ENCODE results near the gene GON7.
"Not testable (repeated sequence)": the region's sequence is repeated elsewhere in the genome, so short reads cannot be mapped to it uniquely, and the experiment has no call there.

GON7 gene, protein sequence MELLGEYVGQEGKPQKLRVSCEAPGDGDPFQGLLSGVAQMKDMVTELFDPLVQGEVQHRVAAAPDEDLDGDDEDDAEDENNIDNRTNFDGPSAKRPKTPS

GRCh38 chr14:93206793-93207467, at the start of gene GON7, which contains the start of gene UBR7:
Gene GON7 (minus strand): TSS chr14:93207065. CDS start chr14:93207037, 28 bp downstream.
Gene UBR7 (plus strand): TSS chr14:93207256. CDS start chr14:93207292, 36 bp downstream.
- Mint-ChIP-seq H3K9me3 (no peaks in the 10 kb centered on the region), H3K27ac (peak within 1 kb of the TSS; percentile 88), H3K4me3 (peak within 1 kb of the TSS; percentile 84), H3K36me3 (ENCODE audit: low read depth) (peaks cover 25% of the 10 kb centered on the region), H3K4me1 (peaks cover 41% of the 10 kb centered on the region), H3K27me3 (no peaks in the 10 kb centered on the region)
- DNase-seq (peak; percentile 94), ATAC-seq (peak; percentile 86)

- Mint-ChIP-seq H3K36me3 (ENCODE audit: low read depth) (peaks cover 18% of the 10 kb centered on the region), H3K4me1 (no peaks in the 10 kb centered on the region), H3K9me3 (no peaks in the 10 kb centered on the region), H3K27ac (no peak overlapping the region), H3K4me3 (no peak overlapping the region), H3K27me3 (no peaks in the 10 kb centered on the region)
- DNase-seq (no peak), ATAC-seq (no peak)
Observed at GRCh38 chr14:93249128-93249831, 42.4 kb upstream of the GON7 start.

DNA sequence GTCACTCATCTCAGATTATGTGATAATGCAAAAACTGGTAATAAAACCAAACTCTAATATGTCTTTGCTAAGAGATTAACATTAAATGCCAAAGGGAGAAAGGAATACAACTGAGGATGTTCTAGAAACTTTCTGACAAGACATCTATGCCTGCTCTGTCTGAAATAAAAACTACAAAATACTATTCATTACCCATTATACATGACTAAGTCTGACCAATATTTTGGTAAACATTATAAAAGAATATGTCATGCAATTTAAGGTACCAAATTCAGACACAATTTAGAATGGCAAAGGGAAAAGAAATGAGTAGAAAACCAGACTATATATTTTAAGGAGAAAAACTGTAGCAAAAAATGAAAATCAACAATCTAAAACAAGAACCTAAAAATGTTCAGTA, 39.7 kb upstream of the GON7 start:
- no peak for ATAC-seq
- no peak overlapping the region for H3K27ac Mint-ChIP-seq
- H3K4me3 Mint-ChIP-seq: no peak overlapping the region
- DNase-seq: no peak
- no peaks in the 10 kb centered on the region for H3K4me1 Mint-ChIP-seq
- H3K36me3 Mint-ChIP-seq (ENCODE audit: low read depth): peaks cover 17% of the 10 kb centered on the region
- no peaks in the 10 kb centered on the region for H3K9me3 Mint-ChIP-seq
- H3K27me3 Mint-ChIP-seq: no peaks in the 10 kb centered on the region

DNA sequence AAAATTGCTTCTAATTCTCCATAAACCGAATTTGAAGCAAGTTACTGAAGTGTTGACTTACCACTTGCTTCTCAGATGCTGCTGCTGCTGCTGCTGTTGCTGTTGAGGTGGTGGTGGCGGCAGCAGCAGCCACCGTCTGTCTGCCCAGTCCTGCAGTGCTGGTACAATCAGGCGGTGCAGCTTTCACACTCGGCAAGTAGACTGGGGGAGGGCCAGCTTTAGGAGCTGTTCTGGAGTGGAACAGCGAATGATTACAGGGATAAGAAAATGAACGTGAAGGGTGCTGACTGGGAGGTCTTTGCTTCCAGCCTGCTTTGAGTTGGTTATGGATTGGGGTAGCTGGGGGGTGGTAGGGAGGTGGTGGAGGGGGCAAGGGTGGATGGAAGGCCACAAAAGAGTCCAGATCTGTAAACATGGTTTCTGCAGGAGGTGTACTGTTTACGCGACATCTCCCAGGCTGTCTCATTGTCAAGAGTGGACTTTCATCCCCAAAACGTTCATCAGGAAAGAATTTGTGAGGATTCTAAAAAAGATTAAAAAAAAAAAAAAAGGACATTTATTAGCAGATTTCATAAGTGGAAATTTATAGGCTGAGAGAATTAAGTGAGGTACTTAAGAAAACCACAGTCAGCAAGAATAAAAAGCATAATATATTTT, 39.0 kb upstream of the GON7 start:
- Mint-ChIP-seq H3K36me3 (ENCODE audit: low read depth) (peaks cover 15% of the 10 kb centered on the region), H3K9me3 (no peaks in the 10 kb centered on the region), H3K27me3 (no peaks in the 10 kb centered on the region), H3K27ac (no peak overlapping the region), H3K4me1 (no peaks in the 10 kb centered on the region), H3K4me3 (no peak overlapping the region)
- ATAC-seq: no peak
- DNase-seq: no peak

DNA sequence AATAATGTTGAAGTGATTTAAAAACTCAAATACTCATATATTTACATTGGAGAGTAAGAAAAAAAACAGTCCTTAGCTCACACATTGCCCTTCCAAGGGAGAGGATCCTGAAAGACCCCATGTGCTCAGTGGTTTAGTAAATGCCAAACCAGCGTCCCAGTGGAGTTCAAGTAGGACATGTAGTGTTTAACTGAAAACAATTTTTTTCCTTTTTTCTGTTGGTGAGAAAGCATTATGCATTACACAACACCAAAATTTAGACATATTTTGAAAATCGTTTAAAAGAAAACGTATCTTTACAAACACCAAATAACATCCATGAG, 33.8 kb upstream of the GON7 start:
- Mint-ChIP-seq H3K9me3 (no peaks in the 10 kb centered on the region), H3K36me3 (ENCODE audit: low read depth) (peaks cover 13% of the 10 kb centered on the region), H3K27ac (no peak overlapping the region), H3K4me1 (peaks cover 6% of the 10 kb centered on the region), H3K27me3 (no peaks in the 10 kb centered on the region), H3K4me3 (no peak overlapping the region)
- no peak for ATAC-seq
- no peak for DNase-seq

DNA sequence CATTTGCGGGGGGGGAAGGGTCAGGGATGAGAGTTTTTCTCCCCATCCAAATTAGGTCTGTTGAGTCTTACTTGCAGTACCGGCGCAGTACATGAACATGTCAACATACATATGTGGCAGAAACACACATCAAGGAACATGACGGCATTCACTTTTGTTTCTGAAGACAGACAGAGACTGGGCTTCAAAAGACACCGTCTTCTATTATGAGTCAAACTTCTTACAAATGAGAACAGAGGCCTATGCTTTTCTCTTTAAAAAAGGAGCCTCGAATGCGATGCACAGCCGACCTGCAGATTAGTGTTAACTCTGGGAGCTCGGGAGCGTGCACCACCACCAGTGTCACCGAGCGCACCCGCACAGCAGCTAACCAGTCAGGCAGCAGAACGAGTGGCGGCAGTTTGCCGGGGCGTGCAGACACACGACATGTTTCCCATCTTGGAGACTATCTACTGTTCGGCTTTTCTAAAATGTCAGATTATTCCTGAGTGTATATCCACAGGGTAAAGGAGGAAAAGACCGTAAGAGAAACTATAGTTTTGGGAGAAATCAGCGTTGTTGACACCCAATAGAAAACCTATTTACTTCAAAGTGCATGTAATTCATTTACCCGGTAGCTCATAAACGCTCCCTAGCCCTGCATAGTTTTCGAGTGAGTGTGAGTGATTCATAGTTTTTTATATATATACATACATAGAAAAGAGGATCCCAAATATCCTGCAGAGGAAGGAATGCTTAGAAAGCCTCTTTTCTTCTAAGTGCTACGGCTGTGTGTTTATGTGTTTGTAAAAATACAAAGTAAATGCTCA, 33.2 kb upstream of the GON7 start:
- no peaks in the 10 kb centered on the region for H3K9me3 Mint-ChIP-seq
- no peak for DNase-seq
- no peak overlapping the region for H3K27ac Mint-ChIP-seq
- H3K4me1 Mint-ChIP-seq: peaks cover 6% of the 10 kb centered on the region
- H3K36me3 Mint-ChIP-seq (ENCODE audit: low read depth): peaks cover 8% of the 10 kb centered on the region
- H3K27me3 Mint-ChIP-seq: no peaks in the 10 kb centered on the region
- no peak for ATAC-seq
- no peak overlapping the region for H3K4me3 Mint-ChIP-seq

GRCh38 chr14:93234798-93235197, 27.9 kb upstream of the GON7 start:
- no peak overlapping the region for H3K27ac Mint-ChIP-seq

DNA sequence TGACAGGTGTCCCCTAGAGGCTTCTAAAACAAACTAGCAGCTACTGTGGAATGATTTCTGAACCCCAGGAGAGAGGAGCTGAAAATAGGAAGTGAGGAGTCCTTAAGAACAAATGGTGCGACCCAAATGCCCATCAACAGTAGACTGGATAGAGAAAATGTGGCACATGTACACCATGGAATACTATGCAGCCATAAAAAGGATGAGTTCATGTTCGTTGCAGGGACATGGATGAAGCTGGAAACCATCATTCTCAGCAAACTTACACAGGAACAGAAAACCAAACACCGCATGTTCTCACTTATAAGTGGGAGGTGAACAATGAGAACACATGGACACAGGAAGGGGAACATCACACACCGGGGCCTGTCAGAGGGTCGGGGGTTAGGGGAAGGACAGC, 26.2 kb upstream of the GON7 start:
- Mint-ChIP-seq H3K27me3 (peaks cover 11% of the 10 kb centered on the region), H3K4me1 (peaks cover 17% of the 10 kb centered on the region)
- not testable (repeated sequence) for H3K4me3 Mint-ChIP-seq; ATAC-seq; H3K36me3 Mint-ChIP-seq (ENCODE audit: low read depth); H3K27ac Mint-ChIP-seq; H3K9me3 Mint-ChIP-seq; DNase-seq

More at GRCh38 chr14:93234798-93235197, 27.9 kb upstream of the GON7 start:
- ATAC-seq (no peak), DNase-seq (no peak)
- Mint-ChIP-seq H3K36me3 (ENCODE audit: low read depth) (peaks cover under 1% of the 10 kb centered on the region), H3K9me3 (no peaks in the 10 kb centered on the region), H3K27me3 (peaks cover 11% of the 10 kb centered on the region), H3K4me3 (no peak overlapping the region), H3K4me1 (peaks cover 17% of the 10 kb centered on the region)

DNA sequence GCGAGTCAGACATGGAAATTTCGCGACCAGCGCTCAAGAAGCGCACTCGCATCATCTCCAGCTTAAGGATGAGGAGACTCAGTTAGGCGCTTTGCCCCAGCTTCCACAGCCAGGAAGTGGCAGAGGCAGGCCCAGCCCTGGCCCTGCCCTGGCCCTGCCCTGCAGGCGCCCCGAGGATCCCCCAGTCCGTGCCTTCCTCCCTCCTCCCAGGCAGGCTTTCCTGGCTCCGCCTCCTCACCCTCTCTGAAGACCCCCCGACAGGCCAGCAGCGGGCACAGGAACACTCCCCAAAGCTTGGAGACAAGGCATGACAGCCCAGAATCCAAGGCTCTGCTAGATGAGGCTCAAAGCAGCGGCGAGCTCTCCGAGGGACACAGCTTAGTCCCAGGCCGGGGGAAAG, 25.3 kb upstream of the GON7 start:
- DNase-seq (no peak), ATAC-seq (no peak)
- H3K36me3 Mint-ChIP-seq (ENCODE audit: low read depth): peaks cover 19% of the 10 kb centered on the region
- H3K9me3 Mint-ChIP-seq: no peaks in the 10 kb centered on the region
- H3K27ac Mint-ChIP-seq: no peak overlapping the region
- peaks cover 11% of the 10 kb centered on the region for H3K27me3 Mint-ChIP-seq
- H3K4me3 Mint-ChIP-seq: no peak overlapping the region
- peaks cover 14% of the 10 kb centered on the region for H3K4me1 Mint-ChIP-seq

DNA sequence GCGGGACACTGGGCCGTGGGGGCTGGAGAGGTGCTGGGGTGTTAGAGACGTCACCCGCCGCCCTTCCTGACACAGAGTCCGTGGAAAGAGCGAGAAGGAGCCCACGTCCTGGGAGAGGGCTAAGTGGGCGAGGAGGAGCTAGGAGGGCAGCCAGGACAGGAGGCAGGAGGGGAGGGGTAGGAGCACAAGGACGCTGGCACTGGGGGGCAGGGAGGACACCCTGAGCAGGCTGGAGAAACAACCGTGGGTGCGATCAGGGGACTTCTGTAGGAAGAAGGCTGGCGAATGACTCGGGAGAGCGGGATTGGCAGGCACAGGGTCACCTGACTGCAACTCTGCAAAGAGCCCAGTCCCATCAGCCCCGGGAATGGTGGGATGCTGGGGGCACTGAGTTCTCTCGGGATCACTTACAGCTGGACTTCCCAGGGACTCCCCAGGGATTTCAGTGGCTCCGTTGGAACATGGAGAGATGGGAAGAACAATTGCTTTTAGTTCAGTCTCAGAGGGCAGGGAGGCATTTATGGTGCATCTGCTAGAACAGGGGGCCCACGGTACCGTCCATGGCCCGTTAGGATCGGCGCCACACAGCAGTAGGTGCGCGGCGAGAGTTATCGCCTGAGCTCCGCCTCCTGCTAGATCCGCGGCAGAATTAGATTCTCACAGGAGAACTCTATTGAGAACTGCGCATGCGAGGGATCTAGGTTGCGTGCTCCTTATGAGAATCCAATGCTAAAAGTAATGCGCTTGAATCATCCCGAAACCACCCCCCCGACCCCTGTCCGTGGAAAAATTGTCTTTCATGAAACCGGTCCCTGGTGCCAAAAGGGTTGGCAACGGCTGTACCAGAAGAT, 24.5 kb upstream of the GON7 start:
- Mint-ChIP-seq H3K36me3 (ENCODE audit: low read depth) (peaks cover 24% of the 10 kb centered on the region), H3K9me3 (no peaks in the 10 kb centered on the region), H3K27me3 (peaks cover 11% of the 10 kb centered on the region), H3K4me1 (peaks cover 11% of the 10 kb centered on the region), H3K4me3 (peak overlapping the region; percentile 68), H3K27ac (no peak overlapping the region)
- DNase-seq (no peak), ATAC-seq (no peak)

- ATAC-seq: no peak
- no peak for DNase-seq
- Mint-ChIP-seq H3K9me3 (no peaks in the 10 kb centered on the region), H3K4me3 (peak overlapping the region; percentile 68), H3K27me3 (peaks cover 11% of the 10 kb centered on the region), H3K4me1 (peaks cover 11% of the 10 kb centered on the region), H3K36me3 (ENCODE audit: low read depth) (peaks cover 31% of the 10 kb centered on the region), H3K27ac (no peak overlapping the region)
Observed at GRCh38 chr14:93230539-93230938, 23.7 kb upstream of the GON7 start.

- H3K9me3 Mint-ChIP-seq: no peaks in the 10 kb centered on the region
- peaks cover 40% of the 10 kb centered on the region for H3K36me3 Mint-ChIP-seq (ENCODE audit: low read depth)
- no peak overlapping the region for H3K4me3 Mint-ChIP-seq
- ATAC-seq (no peak), DNase-seq (no peak)
- no peak overlapping the region for H3K27ac Mint-ChIP-seq
- peaks cover 11% of the 10 kb centered on the region for H3K27me3 Mint-ChIP-seq
- peaks cover 11% of the 10 kb centered on the region for H3K4me1 Mint-ChIP-seq
Observed at GRCh38 chr14:93228550-93228949, 21.7 kb upstream of the GON7 start.

GRCh38 chr14:93223565-93223964, 16.7 kb upstream of the GON7 start:
- ATAC-seq (no peak), DNase-seq (no peak)
- no peaks in the 10 kb centered on the region for H3K9me3 Mint-ChIP-seq
- peaks cover 56% of the 10 kb centered on the region for H3K36me3 Mint-ChIP-seq (ENCODE audit: low read depth)
- H3K27ac Mint-ChIP-seq: no peak overlapping the region
- no peak overlapping the region for H3K4me3 Mint-ChIP-seq
- no peaks in the 10 kb centered on the region for H3K27me3 Mint-ChIP-seq
- peaks cover 9% of the 10 kb centered on the region for H3K4me1 Mint-ChIP-seq
